Mononuclear cell (primary cell): ENCODE measurements around the gene G0S2. TPM values are rescaled to one million over a fixed set of nuclear protein-coding genes. Genes with fewer than 3 reads are reported as not detected.

Source experiments
- H3K27me3 ChIP-seq: 2 replicates; pipeline ENCODE4 v1.6.0; 2011; ENCODE audit warnings: low read length, control low read depth; ENCODE audit not compliant: insufficient read depth
- H3K4me1 ChIP-seq: 2 replicates; pipeline ENCODE4 v1.5.1; 2011; ENCODE audit warnings: mild to moderate bottlenecking, low read length, control low read depth; ENCODE audit not compliant: insufficient read depth
- H3K4me3 ChIP-seq: 2 replicates; pipeline ENCODE4 v1.5.1; 2011; ENCODE audit warnings: mild to moderate bottlenecking, low read length, moderate library complexity
- H3K9me3 ChIP-seq: 2 replicates; pipeline ENCODE4 v1.5.1; 2011; ENCODE audit warnings: low read depth, mild to moderate bottlenecking, control low read depth, low read length
- total RNA-seq: library from RNA; depleted of rRNA; stranded (reverse); fragments of >200 nt; gene quantifications from one replicate; pipeline ENCODE4 v1.2.3, GENCODE V29; 2012

G0S2 gene
- total RNA-seq, 1 donor, result 1,987 TPM

DNA sequence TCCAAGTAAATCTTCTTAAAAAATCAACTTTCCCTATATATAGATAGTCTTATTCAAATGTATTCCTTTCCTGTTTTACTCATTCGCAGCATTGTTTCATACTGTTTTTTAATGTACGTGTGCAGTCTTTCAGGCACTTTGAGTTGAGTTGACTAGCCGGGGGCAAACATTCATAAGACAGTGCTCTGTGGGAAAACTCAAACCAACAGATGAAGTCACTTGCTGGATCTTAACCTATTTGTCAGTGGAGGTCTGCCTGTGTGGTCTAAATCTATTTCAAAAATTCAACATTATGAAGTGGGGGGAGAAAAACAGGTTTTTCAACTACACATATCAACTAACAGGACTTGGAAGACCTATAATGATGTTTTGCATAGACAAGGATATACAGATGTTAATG, 35.6 kb downstream of the G0S2 start:
- Histone ChIP-seq H3K9me3 (no peaks in the 10 kb centered on the region), H3K4me1 (no peaks in the 10 kb centered on the region), H3K4me3 (no peak overlapping the region), H3K27me3 (no peaks in the 10 kb centered on the region)

DNA sequence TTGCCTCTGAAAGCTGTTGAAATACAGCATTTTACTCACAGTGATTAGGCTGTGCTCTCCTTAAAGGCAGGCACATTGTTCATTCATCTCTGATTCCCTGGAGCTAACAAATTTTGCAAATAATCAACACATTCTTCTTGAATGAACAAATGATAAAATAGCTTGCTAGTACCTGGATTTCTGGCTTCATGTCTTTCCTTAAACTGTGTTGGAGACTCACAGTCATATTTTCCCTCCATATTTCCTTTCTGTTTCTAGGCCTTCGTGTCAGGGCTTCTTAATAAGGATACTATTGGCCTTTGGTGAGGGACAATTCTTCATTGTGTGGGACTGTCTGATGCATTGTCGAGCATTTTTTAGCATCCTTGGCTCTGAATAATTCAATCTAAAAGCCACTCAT, 39.1 kb downstream of the G0S2 start:
- no peaks in the 10 kb centered on the region for H3K27me3 ChIP-seq
- no peaks in the 10 kb centered on the region for H3K9me3 ChIP-seq
- no peaks in the 10 kb centered on the region for H3K4me1 ChIP-seq
- H3K4me3 ChIP-seq, result no peak overlapping the region

DNA sequence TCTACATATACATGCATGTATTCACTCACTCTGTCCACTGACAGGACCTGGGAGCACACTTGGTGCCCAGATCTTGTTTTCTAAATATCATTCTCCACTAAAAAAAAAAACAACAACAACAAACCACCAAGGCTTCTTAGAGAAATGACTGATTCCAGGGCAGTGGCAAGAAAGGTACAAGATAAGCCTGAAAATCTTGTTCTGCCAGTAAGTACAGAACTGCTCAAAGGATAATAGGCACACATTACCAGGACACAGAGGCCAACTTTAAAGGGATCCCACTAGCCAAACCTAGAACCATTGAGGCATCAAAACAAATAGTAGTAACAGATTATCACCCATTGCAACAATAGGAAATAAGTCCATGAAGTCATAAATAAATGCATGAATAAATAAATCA, 40.1 kb downstream of the G0S2 start:
- Histone ChIP-seq H3K9me3 (no peaks in the 10 kb centered on the region), H3K4me1 (no peaks in the 10 kb centered on the region), H3K27me3 (no peaks in the 10 kb centered on the region), H3K4me3 (no peak overlapping the region)

DNA sequence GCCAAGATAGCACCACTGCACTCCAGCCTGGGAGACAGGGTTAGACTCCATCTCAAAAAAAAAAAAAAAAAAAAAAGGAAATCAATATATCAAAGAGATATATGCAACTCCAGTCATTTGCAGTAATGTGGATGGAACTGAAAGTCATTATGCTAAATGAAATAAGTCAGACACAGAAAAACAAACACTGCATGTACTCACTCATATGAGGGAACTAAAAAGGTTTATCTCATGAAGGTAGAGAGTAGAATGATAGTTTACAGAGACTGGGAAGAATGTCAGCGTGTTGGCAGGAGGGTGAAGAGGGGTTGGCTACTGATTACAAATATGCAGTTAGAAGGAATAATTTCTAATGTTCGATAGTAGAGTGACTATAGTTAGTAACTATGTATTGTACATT, 42.6 kb downstream of the G0S2 start:
- no peaks in the 10 kb centered on the region for H3K27me3 ChIP-seq

GRCh38 chr1:209720326-209720725, 45.1 kb downstream of the G0S2 start:
- H3K9me3 ChIP-seq, result no peaks in the 10 kb centered on the region
- H3K27me3 ChIP-seq, result no peaks in the 10 kb centered on the region
- H3K4me1 ChIP-seq, result no peaks in the 10 kb centered on the region
- H3K4me3 ChIP-seq, result no peak overlapping the region

More for the DNA sequence above, 42.6 kb downstream of the G0S2 start:
- no peaks in the 10 kb centered on the region for H3K9me3 ChIP-seq
- no peak overlapping the region for H3K4me3 ChIP-seq
- H3K4me1 ChIP-seq, result no peaks in the 10 kb centered on the region

DNA sequence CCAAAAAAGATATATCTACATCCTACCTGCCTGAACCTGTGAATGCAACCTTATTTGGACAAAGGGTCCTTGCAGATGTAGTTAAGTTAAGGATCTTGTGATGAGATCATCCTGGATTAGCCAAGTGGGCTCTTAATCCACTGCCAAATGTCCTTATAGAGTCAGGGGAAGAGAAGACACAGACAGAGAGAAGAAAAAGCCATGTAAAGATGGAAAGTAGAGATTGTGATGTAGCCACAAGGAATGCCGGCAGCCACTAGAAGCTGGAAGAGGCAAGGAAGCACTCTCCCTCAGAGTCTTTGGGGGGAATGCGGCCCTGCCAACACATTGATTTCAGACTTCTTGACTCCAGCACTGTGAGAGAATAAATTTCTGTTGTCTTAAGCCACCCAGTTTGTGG, 45.6 kb downstream of the G0S2 start:
- Histone ChIP-seq H3K4me3 (no peak overlapping the region), H3K27me3 (no peaks in the 10 kb centered on the region), H3K9me3 (no peaks in the 10 kb centered on the region), H3K4me1 (no peaks in the 10 kb centered on the region)

DNA sequence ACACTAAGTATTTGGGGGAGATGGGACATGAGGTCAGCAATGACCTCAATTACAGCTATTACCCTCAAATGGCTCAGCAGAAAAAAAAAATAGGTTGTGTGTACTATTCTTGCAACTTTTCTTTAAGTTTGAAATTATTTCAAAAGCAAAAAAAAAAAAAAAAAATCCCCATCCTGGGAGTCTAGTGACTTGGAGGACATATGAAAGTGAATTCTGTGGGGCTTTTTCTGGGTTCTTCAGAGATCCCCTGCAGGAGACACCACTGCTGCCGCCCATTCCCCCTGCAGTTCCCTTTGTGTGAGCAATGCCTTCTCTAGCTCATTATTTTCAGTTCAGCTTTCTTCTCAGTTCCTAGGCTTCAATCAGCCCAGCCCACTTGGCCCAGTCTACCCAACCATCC, 46.1 kb downstream of the G0S2 start:
- H3K9me3 ChIP-seq, result no peaks in the 10 kb centered on the region
- H3K27me3 ChIP-seq, result no peaks in the 10 kb centered on the region
- no peak overlapping the region for H3K4me3 ChIP-seq
- H3K4me1 ChIP-seq, result no peaks in the 10 kb centered on the region

DNA sequence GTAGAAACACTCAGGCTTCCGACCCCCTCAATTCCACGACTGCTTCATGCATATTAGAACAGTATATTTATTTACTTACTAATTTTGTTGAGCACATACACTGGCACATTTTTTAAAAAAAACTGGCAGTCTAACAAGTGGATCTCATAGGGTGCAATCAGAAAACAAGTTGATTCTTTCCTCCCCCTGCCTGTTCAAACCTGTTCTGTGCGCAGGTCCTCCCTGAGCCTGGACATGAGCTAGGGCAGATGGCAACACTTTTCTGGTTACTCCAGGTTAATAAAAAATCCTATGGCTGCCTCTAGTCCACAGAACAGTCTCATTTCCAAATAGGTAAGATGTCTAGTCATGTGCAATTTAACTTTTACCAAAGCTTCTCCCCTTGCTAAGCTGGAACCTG, 48.1 kb downstream of the G0S2 start:
- Histone ChIP-seq H3K9me3 (no peaks in the 10 kb centered on the region), H3K4me3 (no peak overlapping the region), H3K4me1 (no peaks in the 10 kb centered on the region), H3K27me3 (no peaks in the 10 kb centered on the region)

DNA sequence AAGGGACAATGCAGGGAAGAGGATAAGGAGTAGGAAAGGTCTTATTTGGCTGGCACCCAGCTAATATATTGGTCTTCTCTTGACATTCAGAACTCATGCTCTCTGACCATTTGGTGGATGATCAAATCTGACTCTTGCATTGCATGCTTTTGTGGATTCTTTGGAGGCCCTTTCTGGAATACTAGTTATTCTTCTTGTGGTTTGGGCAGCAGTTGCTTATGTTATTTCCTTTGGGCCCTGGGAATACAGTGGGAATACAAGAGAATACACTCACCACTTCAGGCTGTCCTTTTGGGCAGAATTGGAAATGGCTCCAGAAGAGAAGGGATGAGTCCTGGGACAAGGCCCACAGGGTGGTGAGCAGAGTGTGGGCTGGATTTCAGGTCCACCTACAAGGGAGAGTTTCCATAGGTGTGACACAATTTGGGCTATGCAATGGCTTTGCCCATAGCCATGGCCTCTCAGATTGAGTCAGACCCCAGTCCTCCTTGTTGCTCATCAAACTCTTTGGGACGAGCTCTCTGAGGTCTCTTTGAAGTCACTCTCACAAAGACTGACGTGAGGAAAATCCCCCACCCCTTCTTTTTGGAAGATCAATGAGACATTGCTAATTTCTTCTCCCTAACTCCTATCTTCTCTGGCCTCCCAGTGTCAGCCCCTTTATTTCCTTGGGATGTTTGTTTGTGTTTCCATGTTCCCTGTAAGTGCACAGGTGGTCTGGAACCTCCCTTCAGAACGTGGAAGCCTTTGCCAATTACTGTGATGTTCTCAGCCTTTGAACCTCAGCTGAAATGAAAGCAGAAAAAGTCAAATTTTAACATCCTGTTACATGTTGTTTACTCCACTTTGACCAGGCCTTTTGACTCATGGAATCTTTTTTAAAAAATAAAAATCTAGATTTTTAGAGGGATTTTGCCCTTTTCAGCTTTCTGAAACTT, 48.8 kb downstream of the G0S2 start:
- Histone ChIP-seq H3K4me1 (no peaks in the 10 kb centered on the region), H3K27me3 (no peaks in the 10 kb centered on the region), H3K9me3 (no peaks in the 10 kb centered on the region), H3K4me3 (no peak overlapping the region)

Other genes starting within 250 kb of the G0S2 start
- gene CAMK1G, start 91.7 kb upstream of the G0S2 start, total RNA-seq, result 0.10 TPM
- 12.4 TPM for gene LAMB3, start 23.0 kb upstream of the G0S2 start, total RNA-seq
- gene HSD11B1, start 29.4 kb downstream of the G0S2 start, total RNA-seq, result 0.10 TPM
- 92.5 TPM for gene TRAF3IP3, start 80.6 kb downstream of the G0S2 start, total RNA-seq
- 1.0 TPM for gene C1orf74, start 109.1 kb downstream of the G0S2 start, total RNA-seq
- 0.94 TPM for gene IRF6, start 130.7 kb downstream of the G0S2 start, total RNA-seq
- 9.3 TPM for gene UTP25, start 152.6 kb downstream of the G0S2 start, total RNA-seq